GM13976 (cell line): Measurements from ENCODE around the gene PSMD8.

Source experiments
- DNase-seq: peaks from one replicate; pipeline ENCODE4 v3.0.0; 2012; ENCODE audit warnings: low spot score
- in situ Hi-C: fragments of 300-500 bp; cut with MboI; formaldehyde crosslinking; loops from one replicate; pipeline ENCODE4 v1.12.0; 2022; ENCODE audit warnings: low sequenced_read_pairs, mixed read lengths, inconsistent platforms; ENCODE audit not compliant: unreplicated experiment
- TF ChIP-seq, protein P1 (sequence below): IDR thresholded peaks from 2 replicates; pipeline ENCODE4 v1.5.1; 2012; ENCODE audit warnings: borderline replicate concordance, mild to moderate bottlenecking; ENCODE audit not compliant: insufficient read depth; ENCODE audit errors: extremely low read depth, missing control alignments, control extremely low read depth

The PSMD8 gene

GRCh38 chr19:38417146-38417543, 42.8 kb downstream of the PSMD8 start:
- DNase-seq = no peak
- in situ Hi-C loops = loop anchor here (25.0 kb wide), 1 partner anchor 220 kb away; the partner anchor contains the start of gene ACTN4
- TF ChIP-seq, protein P1, sequence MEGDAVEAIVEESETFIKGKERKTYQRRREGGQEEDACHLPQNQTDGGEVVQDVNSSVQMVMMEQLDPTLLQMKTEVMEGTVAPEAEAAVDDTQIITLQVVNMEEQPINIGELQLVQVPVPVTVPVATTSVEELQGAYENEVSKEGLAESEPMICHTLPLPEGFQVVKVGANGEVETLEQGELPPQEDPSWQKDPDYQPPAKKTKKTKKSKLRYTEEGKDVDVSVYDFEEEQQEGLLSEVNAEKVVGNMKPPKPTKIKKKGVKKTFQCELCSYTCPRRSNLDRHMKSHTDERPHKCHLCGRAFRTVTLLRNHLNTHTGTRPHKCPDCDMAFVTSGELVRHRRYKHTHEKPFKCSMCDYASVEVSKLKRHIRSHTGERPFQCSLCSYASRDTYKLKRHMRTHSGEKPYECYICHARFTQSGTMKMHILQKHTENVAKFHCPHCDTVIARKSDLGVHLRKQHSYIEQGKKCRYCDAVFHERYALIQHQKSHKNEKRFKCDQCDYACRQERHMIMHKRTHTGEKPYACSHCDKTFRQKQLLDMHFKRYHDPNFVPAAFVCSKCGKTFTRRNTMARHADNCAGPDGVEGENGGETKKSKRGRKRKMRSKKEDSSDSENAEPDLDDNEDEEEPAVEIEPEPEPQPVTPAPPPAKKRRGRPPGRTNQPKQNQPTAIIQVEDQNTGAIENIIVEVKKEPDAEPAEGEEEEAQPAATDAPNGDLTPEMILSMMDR = no peak

DNA sequence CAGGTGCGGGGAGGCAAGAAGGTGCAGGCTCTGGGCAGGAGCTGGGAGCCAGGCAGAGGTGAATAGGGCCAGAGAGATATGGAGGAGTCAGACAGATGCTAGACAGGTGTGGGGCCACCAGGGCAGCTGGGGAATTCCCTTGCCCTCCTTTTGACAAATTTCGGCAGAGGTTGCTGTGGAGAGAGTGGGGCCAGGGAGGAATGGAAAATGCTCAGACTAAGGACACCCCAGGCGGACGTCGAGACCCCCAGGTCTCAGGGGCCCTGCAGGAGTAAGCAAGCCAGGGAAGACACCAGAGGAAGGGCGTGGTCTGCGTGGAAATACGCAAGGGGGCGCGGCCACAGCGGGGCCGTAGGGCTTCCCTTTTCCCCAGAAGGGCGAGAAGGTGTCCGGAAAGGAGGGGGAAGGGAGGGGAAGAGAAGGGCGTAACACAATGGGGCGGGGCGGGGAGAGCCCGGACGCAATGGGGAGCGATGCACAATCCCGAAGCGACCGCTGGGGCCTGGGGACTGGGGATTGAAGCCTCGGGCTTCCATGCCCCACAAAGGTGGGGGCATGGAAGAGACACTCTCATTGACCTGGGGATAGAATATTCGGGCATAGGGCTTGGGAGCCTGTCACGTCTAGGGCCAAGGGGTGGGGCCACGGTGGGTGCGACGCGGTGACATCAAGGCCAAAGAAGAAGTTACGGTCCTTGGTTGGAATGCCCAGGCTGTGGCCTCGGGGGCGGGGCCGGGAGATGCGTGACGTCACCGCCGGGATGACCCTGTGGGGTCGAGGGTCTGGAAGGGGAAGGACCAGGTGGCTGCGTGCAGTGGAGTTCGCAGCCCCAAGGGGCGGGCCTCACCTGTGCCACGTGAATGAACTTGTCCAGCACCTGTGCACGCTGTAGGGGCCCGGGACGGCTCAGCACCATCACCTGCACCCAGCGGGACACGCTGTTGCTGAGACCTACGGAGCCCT, 43.5 kb downstream of the PSMD8 start:
- in situ Hi-C loops = loop anchor here (25.0 kb wide), 1 partner anchor 219 kb away; the partner anchor contains the start of gene ACTN4
- peak; percentile 77 for DNase-seq
- TF ChIP-seq, protein P1 = no peak

DNA sequence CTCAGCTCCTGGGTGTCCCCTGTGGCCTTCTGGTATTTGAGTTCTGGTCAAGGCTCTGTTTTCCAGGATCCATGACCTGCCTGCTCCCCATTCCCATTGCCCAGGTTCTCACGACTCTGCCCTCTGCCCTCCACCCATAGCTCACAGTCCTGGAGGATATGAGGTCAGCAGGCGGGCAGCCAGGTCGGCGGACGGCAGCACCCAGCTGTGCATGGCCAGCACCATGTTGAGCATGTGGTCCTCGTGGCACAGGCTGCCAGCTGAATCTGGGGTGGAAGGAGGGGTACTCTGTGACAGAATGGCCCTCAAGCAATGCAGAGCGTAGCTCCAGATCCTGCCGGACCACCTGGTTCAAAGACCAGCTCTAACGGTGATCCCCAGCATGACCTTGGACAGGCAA, 46.6 kb downstream of the PSMD8 start:
- TF ChIP-seq, protein P1 = no peak
- in situ Hi-C loops = loop anchor here (25.0 kb wide), 1 partner anchor 216 kb away; the partner anchor contains the start of gene ACTN4
- no peak for DNase-seq

DNA sequence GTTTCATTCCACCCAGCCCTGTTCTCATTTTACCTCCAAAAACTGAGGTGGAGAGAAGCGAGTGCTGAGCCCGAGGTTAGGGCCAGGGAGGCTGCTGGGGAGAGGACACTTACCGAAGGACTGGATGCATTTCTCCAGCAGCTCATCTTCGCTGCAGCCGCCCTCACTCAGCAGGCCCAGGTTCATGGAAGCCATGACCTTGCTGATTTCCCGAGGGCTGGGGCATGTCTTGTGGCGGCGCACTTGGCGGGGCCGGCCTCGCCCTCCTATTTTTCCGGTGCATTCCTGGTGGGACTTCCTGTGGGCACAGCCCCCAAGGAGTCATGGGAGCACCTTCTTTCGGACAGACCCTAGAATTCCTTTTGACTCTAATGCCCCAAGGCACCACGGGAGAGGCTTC, 47.5 kb downstream of the PSMD8 start:
- DNase-seq = no peak
- in situ Hi-C loops = loop anchor here (25.0 kb wide), 1 partner anchor 215 kb away; the partner anchor contains the start of gene ACTN4
- TF ChIP-seq, protein P1 = no peak

GRCh38 chr19:38422438-38422837, 48.1 kb downstream of the PSMD8 start:
- in situ Hi-C loops = loop anchor here (25.0 kb wide), 1 partner anchor 215 kb away; the partner anchor contains the start of gene ACTN4
- no peak for DNase-seq
- TF ChIP-seq, protein P1 = no peak

- in situ Hi-C loops = loop anchor here (25.0 kb wide), 1 partner anchor 213 kb away; the partner anchor contains the start of gene ACTN4
- no peak for DNase-seq
- TF ChIP-seq, protein P1 = no peak
Observed at GRCh38 chr19:38424272-38424671, 49.9 kb downstream of the PSMD8 start.
